C4-2B (cell line): ENCODE results near the gene GPR157.

Experiments used
- ZFX ChIP-seq: fragments of 450-650 bp; IDR thresholded peaks from 2 replicates; pipeline ENCODE4 v1.6.1; 2017
- TF ChIP-seq, protein P1 (sequence below): fragments of 450-650 bp; conservative IDR thresholded peaks from 2 replicates; pipeline ENCODE4 v1.5.1; 2017; ENCODE audit warnings: mild to moderate bottlenecking

DNA sequence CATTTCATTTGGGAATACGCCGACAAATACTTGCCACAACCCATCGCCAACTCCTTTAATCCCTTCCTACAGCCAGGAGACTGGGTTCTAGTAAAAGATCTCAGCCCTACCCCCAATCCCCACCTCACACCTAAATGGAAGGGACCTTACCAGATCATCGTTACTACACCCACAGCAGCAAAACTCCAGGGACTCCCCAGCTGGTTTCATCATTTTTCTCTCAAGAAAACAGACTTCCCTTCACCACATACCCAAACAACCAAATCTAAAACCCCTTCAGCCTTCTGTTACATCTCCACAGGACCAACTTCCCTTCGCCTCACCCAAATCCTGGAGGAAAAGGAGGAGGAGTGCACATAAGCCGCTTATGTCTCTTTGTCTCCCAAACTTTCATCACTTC lies 35.8 kb downstream of the GPR157 start:
- TF ChIP-seq, protein P1, sequence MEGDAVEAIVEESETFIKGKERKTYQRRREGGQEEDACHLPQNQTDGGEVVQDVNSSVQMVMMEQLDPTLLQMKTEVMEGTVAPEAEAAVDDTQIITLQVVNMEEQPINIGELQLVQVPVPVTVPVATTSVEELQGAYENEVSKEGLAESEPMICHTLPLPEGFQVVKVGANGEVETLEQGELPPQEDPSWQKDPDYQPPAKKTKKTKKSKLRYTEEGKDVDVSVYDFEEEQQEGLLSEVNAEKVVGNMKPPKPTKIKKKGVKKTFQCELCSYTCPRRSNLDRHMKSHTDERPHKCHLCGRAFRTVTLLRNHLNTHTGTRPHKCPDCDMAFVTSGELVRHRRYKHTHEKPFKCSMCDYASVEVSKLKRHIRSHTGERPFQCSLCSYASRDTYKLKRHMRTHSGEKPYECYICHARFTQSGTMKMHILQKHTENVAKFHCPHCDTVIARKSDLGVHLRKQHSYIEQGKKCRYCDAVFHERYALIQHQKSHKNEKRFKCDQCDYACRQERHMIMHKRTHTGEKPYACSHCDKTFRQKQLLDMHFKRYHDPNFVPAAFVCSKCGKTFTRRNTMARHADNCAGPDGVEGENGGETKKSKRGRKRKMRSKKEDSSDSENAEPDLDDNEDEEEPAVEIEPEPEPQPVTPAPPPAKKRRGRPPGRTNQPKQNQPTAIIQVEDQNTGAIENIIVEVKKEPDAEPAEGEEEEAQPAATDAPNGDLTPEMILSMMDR, result no peak
- no peak for TF ChIP-seq ZFX
